CD4-positive, alpha-beta T cell treated with Interleukin-4 for 1 hour (primary cell): ENCODE data around the gene DNASE1L1.

Experiments
- DNase-seq, 2 donors: peaks; one replicate each; pipeline ENCODE4 v3.0.0-alpha.2; 2020 to 2022

Gene DNASE1L1

GRCh38 chrX:154436374-154436982, 27.4 kb upstream of the DNASE1L1 start:
- peak; percentile 48 to 71 for DNase-seq

- DNase-seq = no peak
Observed at GRCh38 chrX:154435171-154435733, 26.2 kb upstream of the DNASE1L1 start.

GRCh38 chrX:154434394-154435168, 25.5 kb upstream of the DNASE1L1 start:
- no peak for DNase-seq

DNA sequence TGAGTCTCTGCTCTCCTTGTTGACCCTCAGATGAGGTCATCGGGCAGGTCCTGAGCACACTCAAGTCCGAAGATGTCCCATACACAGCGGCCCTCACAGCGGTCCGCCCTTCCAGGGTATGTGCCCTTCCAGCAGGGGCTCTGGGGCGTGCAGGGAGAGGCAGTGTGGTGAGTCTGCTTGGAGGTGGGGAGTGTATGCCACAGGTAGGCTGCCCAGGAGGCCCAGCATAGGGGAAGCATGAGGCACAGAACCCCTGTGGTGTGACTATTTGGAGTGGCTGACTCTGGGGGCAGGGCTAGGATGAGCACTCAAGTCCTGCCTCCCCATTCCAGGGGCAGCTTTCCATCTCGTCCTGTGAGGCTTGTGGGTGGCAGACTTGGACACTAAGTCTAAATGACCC, 24.6 kb upstream of the DNASE1L1 start:
- no peak for DNase-seq

DNA sequence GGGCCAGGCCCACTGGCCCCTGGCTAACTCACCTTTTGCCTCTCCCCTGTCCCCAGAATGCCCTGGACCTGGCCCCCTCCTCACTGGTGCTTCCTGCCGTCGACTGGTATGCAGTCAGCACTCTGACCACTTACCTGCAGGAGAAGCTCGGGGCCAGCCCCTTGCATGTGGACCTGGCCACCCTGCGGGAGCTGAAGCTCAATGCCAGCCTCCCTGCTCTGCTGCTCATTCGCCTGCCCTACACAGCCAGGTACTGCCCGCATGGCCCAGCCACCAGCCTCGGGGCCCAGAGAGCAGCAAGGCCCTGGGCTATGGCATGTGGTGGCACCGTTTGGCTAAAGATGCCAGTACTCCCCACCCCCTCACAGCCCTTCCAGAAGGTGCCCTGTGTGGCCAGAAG, 23.2 kb upstream of the DNASE1L1 start:
- no peak for DNase-seq

- peak in 1 of 2 donors; percentile 35 for DNase-seq
Observed at GRCh38 chrX:154431341-154431740, 22.3 kb upstream of the DNASE1L1 start.

DNA sequence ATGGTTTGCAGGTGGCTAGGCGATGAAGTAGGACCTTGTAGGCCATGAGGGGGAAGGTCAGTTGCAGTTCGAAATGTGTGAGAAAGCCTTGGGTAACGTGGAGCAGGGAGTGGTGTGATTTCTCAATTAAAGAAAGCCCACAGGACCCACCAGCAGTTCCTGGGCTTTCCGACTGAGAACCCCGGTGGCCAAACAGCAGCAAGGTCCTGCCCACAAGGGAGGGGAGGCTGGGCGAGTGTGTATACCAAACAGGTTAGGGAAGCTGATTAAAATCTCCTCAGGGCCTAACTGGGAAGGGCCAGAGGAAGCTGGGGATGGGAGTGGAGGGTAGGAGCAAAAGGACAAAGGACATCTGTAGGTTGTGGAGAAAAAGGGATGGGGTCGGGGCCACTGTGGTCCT, 21.9 kb upstream of the DNASE1L1 start:
- DNase-seq = peak in 1 of 2 donors; percentile 45

- no peak for DNase-seq
Observed at GRCh38 chrX:154430479-154430878, 21.4 kb upstream of the DNASE1L1 start.

GRCh38 chrX:154429711-154430110, 20.7 kb upstream of the DNASE1L1 start:
- no peak for DNase-seq

DNA sequence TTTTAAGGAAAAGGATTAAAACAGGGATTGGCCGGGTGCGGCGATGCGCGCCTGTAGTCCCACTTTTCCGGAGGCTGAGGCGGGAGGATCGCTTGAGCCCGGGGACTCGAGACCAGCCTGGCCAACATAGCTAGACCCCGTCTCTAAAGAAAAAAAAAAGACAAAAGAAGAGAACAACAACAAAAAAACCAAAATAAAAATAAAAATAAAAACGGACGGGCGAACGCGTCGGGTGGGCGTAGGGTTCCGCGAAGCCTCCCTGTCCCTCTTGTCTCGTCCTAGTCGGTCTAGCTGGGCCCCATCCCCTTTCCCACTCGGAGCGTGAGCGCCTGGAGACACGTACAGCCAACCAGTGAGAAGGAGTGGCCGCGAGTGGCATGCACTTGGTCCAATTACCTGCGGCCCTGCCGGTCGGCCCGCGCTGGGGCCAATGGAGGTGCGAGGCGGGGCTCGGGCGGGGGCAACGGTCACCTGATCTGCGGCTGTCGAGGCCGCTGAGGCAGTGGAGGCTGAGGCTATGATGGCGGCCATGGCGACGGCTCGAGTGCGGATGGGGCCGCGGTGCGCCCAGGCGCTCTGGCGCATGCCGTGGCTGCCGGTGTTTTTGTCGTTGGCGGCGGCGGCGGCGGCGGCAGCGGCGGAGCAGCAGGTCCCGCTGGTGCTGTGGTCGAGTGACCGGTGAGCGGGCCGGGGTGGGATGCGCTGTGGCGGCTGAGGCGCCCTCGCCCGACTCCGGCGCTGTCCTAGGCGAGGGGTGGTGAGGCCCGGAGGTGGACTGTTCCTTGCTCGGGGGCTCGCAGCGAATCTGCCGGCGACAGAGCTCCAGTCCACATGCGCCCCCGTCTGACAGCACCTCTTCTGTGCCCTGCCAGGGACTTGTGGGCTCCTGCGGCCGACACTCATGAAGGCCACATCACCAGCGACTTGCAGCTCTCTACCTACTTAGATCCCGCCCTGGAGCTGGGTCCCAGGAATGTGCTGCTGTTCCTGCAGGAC, 19.4 kb upstream of the DNASE1L1 start, which contains the start of gene ATP6AP1:
Gene ATP6AP1, plus strand, starts transcription at position 502 of the 996 bp plus-strand sequence. Its CDS starts 16 bp downstream, at position 518.
- peak; percentile 90 to 91 for DNase-seq

- no peak for DNase-seq
Observed at GRCh38 chrX:154426916-154427770, 18.1 kb upstream of the DNASE1L1 start.

- DNase-seq = no peak
Observed at GRCh38 chrX:154420402-154420756, 11.3 kb upstream of the DNASE1L1 start.

DNA sequence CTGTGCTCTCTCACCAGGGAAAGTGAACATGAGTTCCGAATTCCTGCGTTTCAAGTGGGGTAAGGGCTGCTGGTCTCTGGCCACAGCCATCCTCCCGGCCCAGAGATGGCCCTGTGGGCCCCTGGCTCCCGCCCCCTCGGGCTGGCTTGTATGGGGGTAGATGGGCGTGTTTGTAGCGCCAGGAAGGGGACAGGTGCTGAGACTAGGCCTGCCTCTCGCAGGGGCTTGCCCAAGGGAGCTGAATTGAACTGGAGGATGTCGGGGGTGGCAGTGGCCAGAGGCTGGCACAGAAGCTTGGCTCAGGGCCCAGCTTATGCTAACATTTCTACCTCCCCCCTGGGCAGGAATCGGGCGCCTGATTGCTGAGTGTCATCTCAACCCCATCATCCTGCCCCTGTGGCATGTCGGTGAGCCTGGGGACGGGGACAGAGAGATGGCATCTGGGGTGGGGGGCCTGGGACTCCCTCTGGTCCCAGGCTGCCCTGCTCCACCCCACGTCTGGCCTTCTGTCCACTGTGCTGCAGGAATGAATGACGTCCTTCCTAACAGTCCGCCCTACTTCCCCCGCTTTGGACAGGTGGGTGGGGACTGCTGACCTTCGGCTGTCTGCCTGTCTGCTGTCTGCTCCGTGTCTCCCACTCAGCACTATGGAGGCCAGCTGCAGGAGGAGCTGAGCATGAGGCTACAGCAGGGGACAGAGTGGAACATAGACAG, 10.8 kb upstream of the DNASE1L1 start:
- DNase-seq = no peak

DNA sequence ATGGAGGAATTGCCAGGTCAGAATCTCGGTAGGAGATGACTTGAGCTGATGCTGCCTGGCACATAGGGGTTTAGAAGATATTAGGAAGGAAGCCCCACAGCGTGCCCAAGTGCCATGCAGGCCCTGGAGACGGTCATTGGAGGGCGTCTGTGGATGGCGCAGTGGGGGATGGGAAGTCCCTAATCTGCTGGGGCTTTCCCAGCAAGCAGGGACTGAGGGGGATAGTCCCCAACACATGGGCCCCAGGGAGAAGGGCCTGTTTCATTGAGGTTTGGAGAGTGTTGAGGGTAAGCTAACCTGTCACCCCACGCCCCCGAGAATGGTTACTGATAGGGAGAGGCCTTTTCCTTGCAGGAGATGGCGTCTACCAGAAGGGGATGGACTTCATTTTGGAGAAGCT, 10.1 kb upstream of the DNASE1L1 start:
- DNase-seq = no peak

DNA sequence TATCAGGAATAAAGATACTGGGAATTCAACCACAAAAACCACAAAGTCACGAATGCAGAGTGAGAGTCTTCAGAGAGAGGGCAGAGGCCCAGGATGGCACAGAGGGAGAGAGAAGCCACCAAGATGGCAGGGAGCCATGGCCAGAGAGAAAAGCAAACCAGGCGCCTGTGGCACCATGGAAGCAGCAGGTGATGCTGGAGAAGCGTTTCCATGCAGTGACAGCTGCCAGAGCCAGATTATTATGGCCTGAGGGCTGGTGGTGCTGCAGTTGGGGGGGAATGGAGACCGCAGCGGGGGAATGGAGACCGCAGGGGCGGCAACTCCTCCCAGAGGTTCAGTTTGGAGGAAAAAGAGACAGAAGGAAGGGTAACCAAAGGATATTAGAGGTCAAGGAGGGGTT, 8.1 kb upstream of the DNASE1L1 start:
- DNase-seq = no peak

DNA sequence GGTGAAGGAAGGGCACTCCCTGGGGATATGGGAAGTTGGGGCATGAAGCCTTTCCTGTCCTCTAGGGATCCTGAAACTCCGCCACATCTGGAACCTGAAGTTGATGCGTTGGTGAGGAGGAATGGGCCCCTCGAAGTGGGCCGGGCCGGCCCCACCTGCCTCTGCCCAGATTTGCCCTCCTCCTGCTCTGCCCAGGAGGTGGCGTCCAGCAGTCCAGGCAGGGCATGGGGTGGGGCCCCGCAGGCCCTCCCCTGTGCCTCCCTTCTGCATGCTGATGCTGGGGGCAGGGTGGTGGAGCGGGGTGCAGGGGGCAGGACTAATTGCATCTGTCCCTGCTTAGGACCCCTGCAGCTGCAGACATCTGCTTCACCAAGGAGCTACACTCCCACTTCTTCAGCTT, 4.1 kb upstream of the DNASE1L1 start:
- no peak for DNase-seq

- DNase-seq = peak; percentile 52 to 55
Observed at GRCh38 chrX:154412468-154412867, 3.4 kb upstream of the DNASE1L1 start.

DNA sequence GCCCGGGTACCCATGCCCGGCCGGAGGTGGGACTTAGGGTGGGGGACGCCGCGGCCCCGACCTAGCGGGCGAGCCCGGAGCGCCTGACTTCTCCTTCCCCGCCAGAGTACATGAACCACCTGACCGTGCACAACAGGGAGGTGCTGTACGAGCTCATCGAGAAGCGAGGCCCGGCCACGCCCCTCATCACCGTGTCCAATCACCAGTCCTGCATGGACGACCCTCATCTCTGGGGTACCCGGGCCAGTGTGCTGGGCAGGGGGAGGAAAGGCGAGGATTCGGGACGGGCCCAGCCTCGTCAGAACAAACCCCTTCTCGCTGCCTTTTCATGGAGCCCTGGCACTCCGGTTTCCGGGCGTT, 2.9 kb upstream of the DNASE1L1 start:
- peak; percentile 59 to 62 for DNase-seq

- no peak for DNase-seq
Observed at GRCh38 chrX:154408659-154409221, 314 bp downstream of the DNASE1L1 start.

GRCh38 chrX:154404625-154405192, 4.3 kb downstream of the DNASE1L1 start:
- no peak for DNase-seq

DNA sequence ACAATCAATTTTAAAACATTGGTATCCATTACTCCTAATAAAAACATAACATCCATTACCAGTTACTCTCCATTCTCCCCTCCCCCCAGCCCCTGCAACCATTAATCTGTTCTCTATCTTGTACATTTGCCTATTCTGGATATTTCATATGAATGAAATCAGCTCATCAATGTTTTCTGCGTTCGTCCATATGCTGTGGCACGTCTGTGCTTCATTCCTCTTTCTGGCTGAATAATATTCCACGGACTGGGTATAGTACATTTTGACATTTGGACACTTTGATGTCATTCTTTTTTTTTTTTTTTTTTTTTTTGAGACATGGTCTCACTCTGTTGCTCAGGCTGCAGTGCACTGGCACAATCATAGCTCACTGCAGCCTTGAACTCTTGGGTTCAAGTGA, 5.2 kb downstream of the DNASE1L1 start:
- no peak for DNase-seq
